Activated naive CD4-positive, alpha-beta T cell treated with anti-CD3 and anti-CD28 coated beads, Interleukin-2, amount 50 U/mL, for 72 hours (primary cell): Measurements from ENCODE around the gene TSC22D1. TPM values are rescaled to one million over a fixed set of nuclear protein-coding genes. Genes with fewer than 3 reads are reported as not detected.
"Not testable (repeated sequence)": the region's sequence is repeated elsewhere in the genome, so short reads cannot be mapped to it uniquely, and the experiment has no call there.

Experiments used
- ATAC-seq, 2 donors: fragments of 150-1000 bp; cut with Tn5 transposase; 2 replicates each; pipeline ENCODE4 v1.10.0; 2021; ENCODE audit warnings: mild to moderate bottlenecking in 2 of 2, moderate library complexity in 2 of 2
- DNase-seq, 2 donors: peaks; one replicate each; pipeline ENCODE4 v3.0.0; 2021 to 2022; ENCODE audit warnings: low spot score in 2 of 2
- H3K27ac Mint-ChIP-seq, 2 donors: one replicate each; pipeline ENCODE4 v1.8.0; 2022; ENCODE audit warnings: mild to moderate bottlenecking in 2 of 2, mixed read lengths in 2 of 2
- H3K36me3 Mint-ChIP-seq, 2 donors: one replicate each; pipeline ENCODE4 v1.8.0; 2022; ENCODE audit warnings: mixed read lengths in 2 of 2
- H3K9me3 Mint-ChIP-seq, 2 donors: one replicate each; pipeline ENCODE4 v1.8.0; 2022; ENCODE audit warnings: mixed read lengths in 2 of 2
- total RNA-seq, 2 donors: library from RNA; stranded (reverse); gene quantifications; one replicate each; pipeline ENCODE4 v1.2.3, GENCODE V29; 2022

TSC22D1 gene
- total RNA-seq, 2 donors from 2014 or later: 7.9 to 12.7 TPM

DNA sequence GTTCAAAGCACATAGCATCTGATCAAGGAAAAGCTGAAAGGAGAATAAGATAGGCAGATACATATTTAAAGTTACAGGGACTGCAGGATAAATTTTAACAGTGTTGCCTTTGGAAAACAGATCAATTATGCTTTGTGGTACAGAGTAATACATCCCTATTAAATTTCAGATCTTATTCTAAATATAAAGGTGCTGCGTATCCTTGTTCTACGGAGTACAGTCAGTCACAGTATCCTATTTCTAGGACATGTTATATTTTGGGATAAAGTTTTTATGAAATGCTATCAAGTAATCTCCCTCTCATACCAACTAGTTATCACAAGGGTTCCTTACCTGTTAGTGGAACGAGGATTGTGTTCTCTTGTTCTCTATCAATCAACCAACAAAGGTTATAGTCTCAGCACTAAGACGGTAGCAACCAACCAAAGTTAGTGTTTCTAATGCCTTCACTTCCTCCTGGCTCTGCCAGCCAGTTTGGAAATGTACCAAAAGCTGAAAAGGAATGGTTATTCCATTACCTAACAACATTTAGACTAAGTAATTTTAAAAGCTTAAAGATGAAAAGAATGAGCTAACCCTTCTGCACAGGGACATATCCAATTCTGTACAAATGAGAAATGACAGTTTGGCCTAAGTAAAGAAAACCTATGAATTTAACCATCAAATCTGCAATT, 35.2 kb downstream of the TSC22D1 start:
- H3K27ac Mint-ChIP-seq: no peak overlapping the region
- ATAC-seq: no peak
- no peaks in the 10 kb centered on the region for H3K36me3 Mint-ChIP-seq
- no peaks in the 10 kb centered on the region for H3K9me3 Mint-ChIP-seq
- DNase-seq: no peak

DNA sequence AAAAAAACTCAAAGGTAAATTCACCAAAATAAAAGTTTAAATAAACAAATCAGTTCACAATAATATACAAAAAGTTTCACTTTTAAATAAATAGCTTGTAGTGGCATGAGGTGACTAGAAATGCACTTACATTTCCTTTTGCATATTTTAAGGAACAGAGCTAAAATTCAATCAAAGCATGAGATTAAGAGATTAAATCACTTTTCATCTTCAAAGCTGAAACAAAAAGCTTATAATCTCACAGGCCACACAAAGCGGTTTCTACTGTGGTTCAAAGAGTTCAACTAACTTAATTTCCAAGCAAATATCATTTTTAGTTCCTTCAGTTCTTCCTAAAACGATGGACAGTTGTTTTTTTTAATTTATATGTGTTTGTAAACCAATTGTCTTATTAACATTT, 38.9 kb downstream of the TSC22D1 start:
- Mint-ChIP-seq H3K36me3 (no peaks in the 10 kb centered on the region), H3K9me3 (no peaks in the 10 kb centered on the region), H3K27ac (no peak overlapping the region)
- DNase-seq (no peak), ATAC-seq (no peak)

DNA sequence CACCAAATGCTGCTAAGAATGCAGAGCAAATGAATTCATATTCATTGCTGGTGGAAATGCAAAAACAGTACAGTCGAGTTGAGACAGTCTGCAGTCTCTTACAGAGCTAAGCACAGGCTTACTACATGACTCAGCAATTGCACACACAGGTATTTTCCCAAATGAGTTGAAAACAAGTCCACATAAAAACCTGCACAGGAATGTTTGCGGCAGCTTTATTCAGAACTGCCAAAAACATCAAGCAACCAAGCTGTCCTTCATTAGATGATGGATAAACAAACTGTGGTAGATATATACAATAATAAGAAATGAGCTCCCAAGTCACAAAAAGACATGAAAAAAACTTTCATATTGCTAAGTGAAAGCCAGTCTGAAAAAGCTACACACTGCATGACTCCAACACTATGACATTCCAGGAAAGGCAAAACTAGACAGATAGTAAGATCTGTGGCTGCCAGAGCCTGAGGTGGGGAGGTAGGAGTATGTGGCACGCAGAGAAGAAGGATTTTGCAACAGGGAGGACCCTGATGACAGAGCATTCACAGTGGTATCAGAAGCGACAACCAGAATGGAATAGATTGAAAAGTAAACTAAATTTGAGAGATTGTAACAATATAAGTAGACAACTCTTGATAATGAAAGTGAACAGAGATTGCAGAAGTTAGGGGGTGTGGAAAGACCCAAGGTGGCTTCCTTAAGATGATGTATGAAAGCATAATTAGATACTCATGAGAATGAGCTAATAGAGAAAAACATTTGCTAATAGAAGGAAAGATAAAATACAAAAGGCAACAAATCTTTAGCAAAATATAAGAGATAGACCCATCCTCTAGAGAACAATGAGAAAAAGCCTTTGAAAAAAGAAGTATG, 52.7 kb downstream of the TSC22D1 start:
- ATAC-seq: peak in 1 of 2 donors; percentile 24

DNA sequence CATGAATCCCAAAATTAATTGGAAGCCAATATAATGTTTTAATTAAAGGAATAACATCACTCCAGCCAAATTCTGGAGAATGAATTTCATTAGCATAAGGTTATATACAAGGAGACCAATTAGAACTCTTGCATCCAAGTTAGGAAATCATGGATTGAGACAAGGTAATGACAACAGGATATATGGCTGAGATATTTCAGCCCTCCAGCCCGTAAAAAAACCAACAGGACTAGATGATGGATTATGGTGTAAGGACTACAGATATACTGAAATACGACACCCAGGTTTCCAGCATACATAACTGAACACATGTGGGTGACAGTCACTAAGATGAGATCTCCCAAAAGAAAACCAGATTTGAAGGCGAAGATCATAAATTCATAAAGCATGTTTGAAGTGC, 56.5 kb downstream of the TSC22D1 start:
- Mint-ChIP-seq H3K27ac (no peak overlapping the region), H3K9me3 (no peaks in the 10 kb centered on the region)

More for the DNA sequence above, 52.7 kb downstream of the TSC22D1 start:
- H3K36me3 Mint-ChIP-seq: no peaks in the 10 kb centered on the region
- H3K27ac Mint-ChIP-seq: no peak overlapping the region
- no peak for DNase-seq
- no peaks in the 10 kb centered on the region for H3K9me3 Mint-ChIP-seq

DNA sequence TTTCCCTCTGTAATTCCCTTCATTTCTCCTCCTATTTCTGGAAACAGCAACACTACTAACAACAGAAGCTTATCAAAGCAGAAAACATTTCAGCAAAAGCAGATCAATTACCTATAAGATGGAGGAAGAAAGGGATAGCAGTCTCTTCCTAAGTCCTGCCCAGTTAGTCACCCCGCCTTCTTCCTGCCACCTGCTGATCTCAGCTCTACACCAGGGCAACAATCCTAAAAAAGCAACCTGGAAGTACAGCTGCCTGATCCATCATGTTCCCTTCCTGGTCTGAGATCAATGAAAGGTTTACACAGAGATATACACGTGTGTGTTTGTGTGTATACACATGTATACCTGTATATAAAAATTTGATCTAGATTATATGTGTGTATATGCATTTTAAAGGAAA, 59.4 kb downstream of the TSC22D1 start:
- H3K9me3 Mint-ChIP-seq: no peaks in the 10 kb centered on the region
- peaks cover 9 to 19% of the 10 kb centered on the region in 2 donors for H3K36me3 Mint-ChIP-seq
- no peak for ATAC-seq
- no peak for DNase-seq
- H3K27ac Mint-ChIP-seq: no peak overlapping the region

More for the DNA sequence above, 56.5 kb downstream of the TSC22D1 start:
- DNase-seq (no peak), ATAC-seq (no peak)
- no peaks in the 10 kb centered on the region for H3K36me3 Mint-ChIP-seq

DNA sequence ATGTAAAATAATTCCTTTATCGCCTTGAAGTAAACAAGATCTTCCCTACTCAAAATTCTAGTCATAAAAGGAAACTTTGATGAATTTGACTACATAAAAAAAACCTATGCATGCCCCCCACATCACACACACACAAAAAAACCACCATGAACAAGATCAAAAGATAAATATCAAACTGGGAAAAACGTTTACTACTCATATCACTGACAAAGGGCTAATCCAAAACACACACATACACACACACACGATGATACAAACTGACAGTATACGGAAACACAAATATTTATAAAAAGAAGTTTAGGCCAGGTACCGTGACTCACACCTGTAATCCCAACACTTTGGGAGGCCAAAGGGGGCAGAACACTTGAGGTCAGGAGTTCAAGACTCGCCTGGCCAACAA, 61.9 kb downstream of the TSC22D1 start:
- Mint-ChIP-seq H3K27ac (no peak overlapping the region), H3K36me3 (peaks cover 9 to 19% of the 10 kb centered on the region in 2 donors), H3K9me3 (no peaks in the 10 kb centered on the region)
- ATAC-seq (peak in 1 of 2 donors; percentile 69), DNase-seq (no peak)

DNA sequence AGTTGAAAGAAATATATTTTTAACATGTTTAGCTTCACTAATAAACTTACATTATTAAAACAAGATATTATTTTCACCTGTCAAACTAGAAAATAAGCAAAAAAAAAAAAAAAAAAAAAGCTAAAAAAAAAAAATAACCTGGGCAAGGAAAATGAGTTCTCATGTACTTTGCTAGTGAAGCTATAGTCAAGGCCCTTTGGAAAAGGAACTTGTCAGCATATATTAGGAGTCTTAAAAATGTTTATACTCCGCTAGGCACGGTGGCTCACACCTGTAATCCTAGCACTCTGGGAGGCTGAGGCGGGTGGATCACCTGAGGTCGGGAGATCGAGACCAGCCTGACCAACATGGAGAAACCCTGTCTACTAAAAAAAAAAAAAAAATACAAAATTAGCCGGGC, 66.3 kb downstream of the TSC22D1 start:
- not testable (repeated sequence) for DNase-seq, H3K9me3 Mint-ChIP-seq

DNA sequence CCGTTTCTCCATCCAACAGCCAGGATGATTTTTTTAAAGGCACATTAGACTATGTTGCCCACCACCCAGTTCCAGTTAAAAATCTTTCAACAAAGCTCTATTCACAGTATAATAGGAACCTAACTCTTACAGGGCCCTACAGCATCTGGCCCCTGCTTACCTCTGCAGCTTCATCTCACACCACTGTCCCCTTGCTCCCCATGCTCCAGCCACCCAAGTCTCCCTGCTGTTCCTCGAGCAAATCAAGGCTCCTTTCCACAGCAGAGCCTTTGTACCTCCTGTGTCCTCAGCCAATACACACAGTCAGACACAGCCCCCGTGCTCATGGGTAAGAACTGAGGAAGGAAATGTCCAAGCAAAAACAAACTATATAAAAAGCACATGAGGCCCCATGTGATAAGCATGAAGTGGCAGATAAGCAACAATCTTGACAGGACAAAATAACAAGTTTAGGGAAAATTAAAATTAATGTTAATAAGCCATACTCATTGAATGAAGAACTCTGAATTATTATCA, 67.5 kb downstream of the TSC22D1 start:
- no peak for ATAC-seq
- Mint-ChIP-seq H3K36me3 (peaks cover 9 to 13% of the 10 kb centered on the region in 2 donors), H3K27ac (no peak overlapping the region)

More for the DNA sequence above, 66.3 kb downstream of the TSC22D1 start:
- ATAC-seq, H3K27ac Mint-ChIP-seq: not testable (repeated sequence)
- H3K36me3 Mint-ChIP-seq: peaks cover 9 to 19% of the 10 kb centered on the region in 2 donors

DNA sequence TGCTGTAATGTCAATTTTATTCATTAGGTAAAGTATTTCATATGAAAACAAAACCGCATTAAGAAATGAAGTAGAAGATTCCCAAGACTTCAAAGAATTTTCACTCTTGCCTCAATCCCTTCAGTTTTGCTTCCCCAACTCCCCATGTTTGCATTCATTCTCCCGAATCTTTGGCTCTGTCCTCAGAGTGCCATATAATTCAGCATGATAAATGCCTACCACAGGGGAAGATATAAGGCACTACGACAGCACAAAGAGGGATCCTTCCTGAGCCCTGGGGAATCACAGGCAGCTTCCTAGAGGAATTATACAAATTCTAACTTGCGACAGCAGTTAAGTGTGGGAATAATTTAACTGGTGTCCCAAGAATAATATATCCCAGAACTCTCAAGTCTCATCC, 68.5 kb downstream of the TSC22D1 start:
- H3K27ac Mint-ChIP-seq: no peak overlapping the region
- no peak for ATAC-seq
- H3K9me3 Mint-ChIP-seq: no peaks in the 10 kb centered on the region
- DNase-seq: no peak
- H3K36me3 Mint-ChIP-seq: peaks cover under 1 to 4% of the 10 kb centered on the region in 2 donors

More for the DNA sequence above, 67.5 kb downstream of the TSC22D1 start:
- no peaks in the 10 kb centered on the region for H3K9me3 Mint-ChIP-seq
- no peak for DNase-seq

DNA sequence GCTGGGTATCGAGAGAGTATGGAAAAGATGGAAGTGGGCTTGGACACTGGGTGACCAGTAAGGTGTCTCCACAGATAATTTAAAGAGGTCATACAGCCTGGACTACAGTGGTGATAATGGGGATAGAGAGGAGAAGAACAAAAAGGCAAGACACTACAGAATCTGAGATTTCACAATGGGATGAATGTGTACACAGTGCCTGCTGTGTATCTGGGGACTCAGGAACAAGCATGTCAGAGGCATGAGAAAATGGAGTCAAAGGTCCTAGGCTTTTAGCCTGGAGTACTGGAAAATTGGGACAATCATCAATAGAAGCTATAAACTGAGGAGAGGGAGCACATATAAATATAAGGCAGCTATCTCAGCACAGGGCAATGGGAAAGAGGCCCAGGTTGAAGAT, 69.4 kb downstream of the TSC22D1 start:
- Mint-ChIP-seq H3K27ac (no peak overlapping the region), H3K9me3 (no peaks in the 10 kb centered on the region), H3K36me3 (no peaks in the 10 kb centered on the region)
- no peak for DNase-seq
- no peak for ATAC-seq

DNA sequence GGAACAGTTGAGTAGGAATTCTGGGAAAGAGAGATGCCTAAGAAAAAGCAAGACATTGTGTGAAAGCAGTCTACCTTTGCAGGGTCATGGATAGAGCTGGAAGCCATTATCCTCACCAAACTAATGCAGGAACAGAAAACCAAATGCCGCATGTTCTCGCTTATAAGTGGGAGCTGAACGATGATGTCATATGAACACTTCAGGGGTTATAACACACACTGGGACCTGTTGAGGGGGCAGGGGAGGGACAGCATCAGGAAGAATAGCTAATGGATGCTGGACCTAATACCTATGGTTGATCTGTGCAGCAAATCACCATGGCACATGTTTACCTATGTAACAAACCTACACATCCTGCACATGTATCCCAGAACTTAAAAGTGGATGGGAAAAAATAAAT, 69.9 kb downstream of the TSC22D1 start:
- Mint-ChIP-seq H3K9me3 (no peaks in the 10 kb centered on the region), H3K27ac (no peak overlapping the region), H3K36me3 (no peaks in the 10 kb centered on the region)
- no peak for DNase-seq
- ATAC-seq: no peak

DNA sequence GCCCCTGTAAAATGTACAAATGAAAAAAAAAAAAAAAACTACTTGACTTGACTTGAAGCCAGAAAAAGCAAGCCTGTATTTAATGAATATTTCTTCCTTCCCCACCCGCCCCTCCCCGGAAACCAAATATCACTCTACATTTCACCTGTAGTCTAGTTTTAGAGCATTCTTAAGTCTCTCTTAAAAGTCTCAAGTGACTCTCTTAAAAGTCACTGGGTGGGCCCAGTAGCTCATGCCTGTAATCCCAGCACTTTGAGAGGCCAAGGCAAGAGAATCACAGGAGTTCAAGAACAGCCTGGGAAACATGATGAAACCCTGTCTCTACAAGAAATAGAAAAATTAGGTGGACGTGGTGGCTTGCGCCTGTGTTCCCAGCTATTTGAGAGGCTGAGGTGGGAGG, 72.0 kb downstream of the TSC22D1 start:
- H3K27ac Mint-ChIP-seq: no peak overlapping the region
- no peaks in the 10 kb centered on the region for H3K9me3 Mint-ChIP-seq
- DNase-seq (no peak), ATAC-seq (no peak)
- no peaks in the 10 kb centered on the region for H3K36me3 Mint-ChIP-seq

DNA sequence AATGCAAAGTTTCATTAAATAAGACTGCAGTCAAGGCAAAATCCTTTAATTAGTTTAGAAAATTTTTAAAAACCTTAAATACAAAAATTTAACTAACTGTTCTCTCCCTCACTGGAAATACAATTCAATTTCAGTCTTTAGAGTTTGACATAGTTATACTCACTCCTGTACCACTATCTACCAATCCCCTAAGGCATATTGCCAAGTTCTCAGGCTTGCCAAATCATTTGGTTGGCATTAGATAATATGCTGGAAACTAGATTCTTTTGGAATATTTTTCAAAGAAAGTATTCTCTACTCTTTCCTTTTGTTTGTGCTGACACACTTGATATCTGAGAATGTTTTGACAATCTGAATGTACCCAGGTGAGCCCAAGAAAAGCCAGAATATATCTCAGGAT, 77.2 kb downstream of the TSC22D1 start:
- ATAC-seq: no peak
- no peak for DNase-seq
- peaks cover 5 to 11% of the 10 kb centered on the region in 2 donors for H3K36me3 Mint-ChIP-seq
- peaks cover 3 to 7% of the 10 kb centered on the region in 2 donors for H3K9me3 Mint-ChIP-seq
- H3K27ac Mint-ChIP-seq: no peak overlapping the region

DNA sequence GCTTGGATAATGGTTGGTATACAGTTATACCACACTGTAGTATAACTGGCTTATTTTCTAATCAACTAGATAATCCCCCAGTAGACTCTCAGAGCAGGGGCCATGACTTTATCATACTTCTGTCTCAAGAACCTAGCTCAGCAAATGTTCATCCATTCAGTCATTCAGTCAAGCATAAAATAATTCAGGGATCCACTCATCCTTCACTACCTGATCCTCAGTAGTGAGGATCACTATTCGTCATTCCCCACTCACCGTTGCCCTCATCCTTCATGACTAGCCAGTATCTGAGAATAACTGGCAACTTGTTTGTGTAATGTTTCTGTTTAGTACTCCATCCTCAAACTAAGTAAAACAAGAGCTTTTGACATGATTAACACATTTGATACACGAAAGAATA, 77.6 kb downstream of the TSC22D1 start:
- Mint-ChIP-seq H3K27ac (no peak overlapping the region), H3K9me3 (peaks cover 3 to 7% of the 10 kb centered on the region in 2 donors), H3K36me3 (peaks cover 5 to 11% of the 10 kb centered on the region in 2 donors)
- ATAC-seq (no peak), DNase-seq (no peak)

DNA sequence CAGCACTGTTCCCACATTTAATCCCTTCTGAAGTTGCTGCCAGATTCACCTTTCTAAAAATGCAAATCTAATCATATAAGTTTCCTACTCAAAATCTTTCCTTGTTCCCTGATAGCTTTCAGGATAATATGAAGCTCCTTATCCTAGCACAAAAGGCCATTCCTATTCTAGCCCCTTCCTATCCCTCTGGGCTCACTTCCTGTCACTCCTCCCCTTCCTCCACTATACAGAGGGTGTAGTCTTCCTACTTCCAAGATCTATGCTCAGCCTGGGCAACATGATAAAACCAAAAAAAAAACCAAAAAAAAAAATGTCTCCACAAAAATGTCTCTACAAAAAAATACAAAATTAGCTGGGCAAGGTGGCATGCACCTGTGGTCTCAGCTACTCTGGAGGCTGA, 78.3 kb downstream of the TSC22D1 start:
- ATAC-seq (no peak), DNase-seq (no peak)
- Mint-ChIP-seq H3K9me3 (peaks cover 3 to 7% of the 10 kb centered on the region in 2 donors), H3K36me3 (peaks cover 5 to 11% of the 10 kb centered on the region in 2 donors), H3K27ac (no peak overlapping the region)

DNA sequence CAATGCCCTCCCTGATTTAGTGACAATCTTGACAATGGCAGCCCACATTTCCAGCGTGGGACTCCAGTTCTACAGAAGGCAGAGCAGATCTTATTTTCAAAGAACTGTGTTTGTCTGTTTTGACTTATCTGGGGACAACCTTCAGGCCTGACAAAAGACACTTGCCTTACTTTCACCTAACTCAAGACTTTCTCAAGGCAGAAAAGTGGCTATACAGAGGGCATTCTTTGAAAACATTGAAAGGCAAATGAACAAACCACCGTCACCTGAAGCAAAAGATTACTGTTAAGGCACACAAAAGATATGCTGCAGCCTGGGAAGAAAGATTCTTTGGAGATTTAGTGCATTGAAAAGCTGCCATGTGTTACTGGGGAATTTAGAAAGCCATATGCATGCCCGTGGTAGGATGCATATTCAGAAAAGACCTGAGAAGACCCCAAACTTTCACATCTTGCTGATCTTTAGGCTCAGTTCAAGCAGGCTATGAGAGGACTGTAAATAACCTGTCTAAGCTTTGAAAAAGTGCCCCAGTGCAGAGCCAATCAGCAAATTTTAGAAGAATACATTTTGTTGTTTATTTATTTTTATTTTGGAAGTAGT, 82.8 kb downstream of the TSC22D1 start:
- ATAC-seq: no peak

DNA sequence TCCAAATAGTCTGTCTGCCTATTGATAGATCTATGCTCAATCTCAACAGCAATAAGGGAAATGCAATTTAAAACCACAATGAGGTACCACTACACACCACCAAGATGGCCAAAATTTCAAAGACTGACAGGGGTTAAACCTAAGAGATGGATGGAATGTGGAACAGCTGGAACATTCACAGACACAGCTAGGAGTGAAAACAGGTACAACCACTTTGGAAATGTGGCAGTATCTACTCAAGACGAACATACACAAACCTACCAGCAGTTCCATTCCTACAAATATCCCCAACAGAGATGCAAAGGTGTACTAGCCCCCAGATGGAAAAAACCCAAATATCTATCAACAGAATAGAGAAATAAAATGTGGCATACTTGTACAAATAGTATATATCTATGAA, 86.4 kb downstream of the TSC22D1 start:
- peaks cover 3% of the 10 kb centered on the region in 2 donors for H3K36me3 Mint-ChIP-seq
- H3K27ac Mint-ChIP-seq: no peak overlapping the region
- DNase-seq: no peak
- ATAC-seq: no peak
- peaks cover 0 to 4% of the 10 kb centered on the region in 2 donors for H3K9me3 Mint-ChIP-seq

More for the DNA sequence above, 82.8 kb downstream of the TSC22D1 start:
- Mint-ChIP-seq H3K36me3 (peaks cover 5 to 11% of the 10 kb centered on the region in 2 donors), H3K9me3 (peaks cover 3 to 7% of the 10 kb centered on the region in 2 donors), H3K27ac (no peak overlapping the region)
- no peak for DNase-seq
